Neutrophil (primary cell): Measurements from ENCODE around the gene WDR27.

Experiments
- H3K27ac ChIP-seq: fragments of 200-600 bp; sonication (generic); 2 replicates; pipeline ENCODE4 v1.5.1; 2016; ENCODE audit warnings: mild to moderate bottlenecking, moderate library complexity
- H3K27me3 ChIP-seq: fragments of 200-600 bp; sonication (generic); 2 replicates; pipeline ENCODE4 v1.6.0; 2016; ENCODE audit warnings: mild to moderate bottlenecking
- H3K36me3 ChIP-seq: fragments of 200-600 bp; sonication (generic); 2 replicates; pipeline ENCODE4 v1.5.1; 2017
- H3K4me1 ChIP-seq, 2 experiments: fragments of 200-600 bp in 1 of 2; sonication (generic) in 1 of 2; 1 replicate in 1 of 2; 2 replicates in 1 of 2; pipeline versions ENCODE4 v1.5.1 to v1.6.1; 2013 to 2016; ENCODE audit warnings: low read depth in 1 of 2, low read length in 1 of 2, mild to moderate bottlenecking in 1 of 2, moderate library complexity in 1 of 2; ENCODE audit not compliant: control insufficient read depth in 1 of 2, insufficient read depth in 1 of 2
- H3K4me3 ChIP-seq, 2 experiments: fragments of 200-600 bp in 1 of 2; sonication (generic) in 1 of 2; 1 replicate in 1 of 2; 2 replicates in 1 of 2; pipeline ENCODE4 v1.5.1; 2013 to 2016; ENCODE audit warnings: low read depth in 1 of 2, low read length in 1 of 2, mild to moderate bottlenecking in 1 of 2, moderate library complexity in 1 of 2
- H3K9me3 ChIP-seq: fragments of 200-600 bp; sonication (generic); 2 replicates; pipeline ENCODE4 v1.5.1; 2016
- CTCF ChIP-seq: fragments of 200-600 bp; sonication (generic); IDR thresholded peaks from 2 replicates; pipeline ENCODE4 v1.5.1; 2016; ENCODE audit warnings: antibody characterized with exemption

Gene WDR27

GRCh38 chr6:169489563-169490245 lies 212.1 kb downstream of the WDR27 start:
- TF ChIP-seq CTCF: no peak

GRCh38 chr6:169487579-169488436 lies 214.0 kb downstream of the WDR27 start:
- Histone ChIP-seq H3K9me3 (no peaks in the 10 kb centered on the region), H3K36me3 (no peaks in the 10 kb centered on the region), H3K27me3 (no peaks in the 10 kb centered on the region), H3K4me3 (no peak overlapping the region), H3K4me1 (no peaks in the 10 kb centered on the region), H3K27ac (no peak overlapping the region)
- no peak for TF ChIP-seq CTCF

More at GRCh38 chr6:169489563-169490245, 212.1 kb downstream of the WDR27 start:
- H3K27me3 ChIP-seq: no peaks in the 10 kb centered on the region
- H3K9me3 ChIP-seq: no peaks in the 10 kb centered on the region
- H3K4me3 ChIP-seq: no peak overlapping the region
- H3K4me1 ChIP-seq: no peaks in the 10 kb centered on the region
- H3K27ac ChIP-seq: no peak overlapping the region
- H3K36me3 ChIP-seq: no peaks in the 10 kb centered on the region

- no peak for TF ChIP-seq CTCF
- Histone ChIP-seq H3K36me3 (no peaks in the 10 kb centered on the region), H3K27ac (no peak overlapping the region), H3K27me3 (no peaks in the 10 kb centered on the region), H3K4me3 (no peak overlapping the region), H3K4me1 (no peaks in the 10 kb centered on the region), H3K9me3 (peaks cover 7% of the 10 kb centered on the region)
Measured at GRCh38 chr6:169479783-169480495, 221.9 kb downstream of the WDR27 start.

GRCh38 chr6:169474362-169474761 lies 227.5 kb downstream of the WDR27 start:
- Histone ChIP-seq H3K4me1 (no peaks in the 10 kb centered on the region), H3K9me3 (no peaks in the 10 kb centered on the region), H3K36me3 (no peaks in the 10 kb centered on the region), H3K27ac (no peak overlapping the region), H3K4me3 (no peak overlapping the region), H3K27me3 (no peaks in the 10 kb centered on the region)
- TF ChIP-seq CTCF: no peak

- Histone ChIP-seq H3K27me3 (no peaks in the 10 kb centered on the region), H3K4me1 (no peaks in the 10 kb centered on the region), H3K27ac (no peak overlapping the region), H3K4me3 (no peak overlapping the region), H3K9me3 (no peaks in the 10 kb centered on the region), H3K36me3 (no peaks in the 10 kb centered on the region)
- no peak for TF ChIP-seq CTCF
Measured at GRCh38 chr6:169473663-169474062, 228.2 kb downstream of the WDR27 start.
